Lung microvascular endothelial cell (primary cell): ENCODE data around the gene DEUP1. TPM values are rescaled to one million over a fixed set of nuclear protein-coding genes. Genes with fewer than 3 reads are reported as not detected.

Experiments used
- DNase-seq, 2 donors: peaks; one replicate each; pipeline versions ENCODE4 v3.0.0 to v3.0.0-alpha.2; 2010; ENCODE audit warnings: low read depth in 2 of 2
- total RNA-seq: library from RNA; depleted of rRNA; stranded (reverse); fragments of >200 nt; gene quantifications from 2 replicates; pipeline ENCODE4 v1.2.1, GENCODE V29; 2014

Gene DEUP1
- total RNA-seq, 1 donor from 2014 or later, result not detected

DNA sequence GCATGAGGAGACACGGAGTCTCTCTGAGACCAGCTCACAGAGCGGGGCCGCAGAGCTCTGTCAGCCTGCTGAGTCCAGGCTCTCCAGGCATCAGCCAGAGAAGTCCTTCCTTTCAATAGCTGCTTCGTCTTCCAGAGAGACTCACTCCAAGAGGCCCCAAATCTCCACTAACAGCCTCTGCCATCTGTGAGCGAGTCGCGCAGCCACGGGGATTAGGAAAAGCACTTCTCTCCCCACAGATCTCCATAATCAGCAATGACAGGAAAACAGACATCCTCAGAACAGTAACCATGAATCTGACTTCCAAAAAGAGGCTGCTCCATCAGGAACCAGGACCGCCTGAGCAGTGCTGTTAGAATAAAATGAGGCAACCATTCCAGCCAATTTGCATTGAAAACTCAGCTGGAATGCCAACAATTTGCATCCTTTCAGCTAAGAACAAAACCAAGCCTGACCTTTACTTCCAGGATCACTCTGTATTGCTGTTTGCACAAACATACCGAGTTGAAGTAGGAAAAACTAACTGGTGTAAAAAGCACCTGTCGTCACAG lies 147.2 kb downstream of the DEUP1 start:
- peak; percentile 12 to 54 for DNase-seq

DNA sequence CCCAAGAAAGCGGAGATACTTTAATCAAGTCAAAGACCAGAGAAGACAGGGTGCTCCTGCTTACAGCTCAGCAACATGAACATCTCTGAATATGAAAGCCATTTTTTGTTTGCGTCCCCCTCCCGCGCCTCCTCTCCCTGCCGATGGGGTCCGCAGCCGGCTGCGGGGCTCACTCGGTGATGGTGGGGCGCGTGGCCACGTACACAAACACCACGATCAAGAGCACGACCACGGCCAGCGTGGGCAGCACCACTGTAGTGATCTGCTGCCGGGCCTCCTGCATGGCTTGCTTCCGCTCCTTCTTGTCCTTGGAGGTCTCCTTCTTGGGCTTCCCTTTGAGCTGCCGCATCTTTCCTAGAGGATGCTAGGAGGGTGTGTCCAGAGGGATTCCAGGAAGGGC lies 148.3 kb downstream of the DEUP1 start:
- DNase-seq, result no peak

DNA sequence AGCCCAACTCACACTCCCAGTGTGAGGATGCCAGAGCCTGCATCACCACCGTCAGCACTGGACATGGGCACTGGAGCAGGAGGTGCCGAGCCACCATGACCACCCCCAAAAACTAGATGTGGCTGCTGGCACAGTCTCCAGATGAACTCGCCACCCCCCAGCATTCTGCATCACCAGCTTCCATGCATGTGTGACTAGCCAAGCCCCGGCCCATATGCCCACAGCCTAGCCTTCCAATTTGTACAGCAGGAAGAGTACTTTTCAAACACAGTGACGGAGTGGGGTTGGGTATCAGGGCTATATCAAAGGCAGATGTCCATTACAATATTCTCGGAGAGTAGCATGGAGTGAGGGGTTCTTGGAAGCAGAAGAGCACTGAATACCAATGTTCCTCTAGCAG lies 149.7 kb downstream of the DEUP1 start:
- no peak for DNase-seq

DNA sequence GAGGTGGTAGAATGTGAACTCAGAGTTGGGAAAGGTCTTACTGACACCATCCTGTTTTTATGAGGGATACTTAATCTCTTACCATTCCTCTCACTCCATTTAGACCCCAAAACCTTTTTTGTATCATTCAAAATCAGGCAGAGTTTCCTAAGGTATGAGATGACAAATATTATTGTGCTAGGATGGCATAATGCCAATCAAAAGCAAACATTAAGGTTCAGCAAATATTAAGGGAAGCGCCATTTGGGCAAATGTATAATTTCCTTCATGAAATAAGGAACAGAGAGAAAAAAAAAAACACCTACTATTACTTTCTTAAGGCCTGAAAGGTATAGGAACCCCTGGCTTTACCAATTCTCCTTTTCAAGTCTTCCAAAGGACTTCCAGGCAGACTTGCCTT lies 150.2 kb downstream of the DEUP1 start:
- DNase-seq, result no peak

DNA sequence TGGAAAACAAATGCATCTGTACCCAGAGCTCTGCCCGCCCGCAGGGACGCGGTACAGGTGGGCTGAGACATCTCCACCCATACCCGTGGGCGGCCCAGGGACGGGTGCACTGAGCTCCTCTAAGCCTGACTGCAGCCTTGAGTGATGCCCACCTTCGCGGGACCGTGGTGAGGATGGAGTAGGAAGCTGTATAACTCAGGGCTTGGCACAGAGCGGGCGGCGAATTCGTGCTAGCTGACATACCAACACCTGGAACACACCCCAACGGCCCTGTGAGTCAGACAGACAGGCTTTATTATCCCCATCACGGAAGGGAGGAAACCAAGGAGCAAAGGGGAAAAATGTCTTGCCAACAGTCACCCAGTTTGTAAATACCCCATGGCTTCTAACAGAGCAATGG lies 150.7 kb downstream of the DEUP1 start:
- no peak for DNase-seq

DNA sequence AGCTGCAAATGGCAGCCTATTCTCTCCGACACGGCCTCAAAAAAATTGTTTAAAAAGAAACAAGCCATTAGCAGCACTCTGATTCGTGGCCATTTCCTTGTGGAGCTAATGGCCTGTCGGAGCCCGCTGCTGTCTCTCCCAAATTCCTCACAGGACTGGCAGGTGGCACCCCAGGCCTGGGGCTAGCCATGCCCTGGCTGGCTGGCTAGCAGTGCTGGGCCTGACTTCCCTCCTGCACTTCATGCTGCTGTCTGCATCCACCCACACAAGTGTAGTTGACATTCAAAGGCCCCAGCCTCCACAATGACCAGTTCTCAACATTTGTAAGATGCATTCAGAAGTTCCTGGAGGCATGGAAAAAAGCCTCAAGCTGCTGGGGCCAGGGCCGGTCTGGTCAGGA lies 151.2 kb downstream of the DEUP1 start:
- DNase-seq, result no peak

DNA sequence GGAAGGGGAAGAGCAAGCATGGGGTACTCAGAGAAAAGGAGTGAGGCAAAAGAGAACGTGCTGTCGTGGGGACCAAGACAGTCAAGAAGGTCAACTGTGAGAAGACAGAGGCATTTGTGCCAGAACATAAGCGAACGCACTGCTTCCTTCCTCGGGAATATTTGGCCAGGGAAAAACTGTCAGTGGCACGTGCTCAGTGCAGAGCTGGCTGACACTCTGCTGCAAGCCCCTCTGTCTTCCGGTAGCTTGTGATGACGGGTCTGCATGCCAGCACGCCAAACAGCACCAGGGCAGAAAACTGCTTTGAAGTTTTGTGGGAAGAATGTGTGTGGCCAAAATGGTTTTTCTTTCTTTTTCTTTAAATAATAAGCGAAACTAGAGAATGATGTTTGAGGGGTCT lies 152.0 kb downstream of the DEUP1 start:
- peak in 1 of 2 donors; percentile 33 for DNase-seq

DNA sequence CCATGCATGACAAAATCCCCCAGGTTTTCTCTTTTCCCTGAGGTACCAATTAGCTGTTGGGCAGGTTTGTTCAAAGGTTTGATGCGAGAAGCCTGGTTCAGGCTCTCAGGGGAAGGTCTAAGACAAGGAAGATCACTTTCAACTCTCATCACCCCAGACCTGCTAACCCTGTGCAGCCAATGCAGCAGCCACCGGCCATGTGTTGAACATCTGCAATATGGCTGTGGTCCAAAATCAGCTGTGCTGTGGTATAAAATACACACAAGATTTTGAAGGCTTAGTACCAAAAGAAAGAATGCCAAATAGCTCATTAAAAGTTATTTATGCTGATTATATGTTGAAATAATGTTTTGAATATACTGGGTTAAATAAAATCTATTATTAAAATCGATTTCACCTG lies 154.2 kb downstream of the DEUP1 start:
- no peak for DNase-seq

DNA sequence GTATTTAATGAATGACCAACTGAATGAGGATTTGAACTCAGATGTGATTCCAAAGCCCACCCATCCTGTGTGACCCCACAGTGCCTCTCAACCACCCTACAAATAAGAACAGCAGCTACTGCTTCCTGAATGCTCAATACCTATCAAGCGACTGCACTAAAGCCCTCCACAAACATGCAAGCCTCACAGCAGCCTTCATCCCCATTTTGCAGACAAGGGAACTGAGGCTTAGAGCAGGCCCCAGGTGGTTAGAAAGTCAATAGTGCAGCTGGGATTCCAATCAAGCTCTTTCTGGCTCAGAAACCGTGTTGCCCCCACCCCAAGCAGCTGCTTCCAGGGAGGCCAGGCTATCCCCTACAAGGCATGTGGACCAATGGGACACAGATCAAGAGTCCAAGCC lies 155.4 kb downstream of the DEUP1 start:
- DNase-seq, result no peak

DNA sequence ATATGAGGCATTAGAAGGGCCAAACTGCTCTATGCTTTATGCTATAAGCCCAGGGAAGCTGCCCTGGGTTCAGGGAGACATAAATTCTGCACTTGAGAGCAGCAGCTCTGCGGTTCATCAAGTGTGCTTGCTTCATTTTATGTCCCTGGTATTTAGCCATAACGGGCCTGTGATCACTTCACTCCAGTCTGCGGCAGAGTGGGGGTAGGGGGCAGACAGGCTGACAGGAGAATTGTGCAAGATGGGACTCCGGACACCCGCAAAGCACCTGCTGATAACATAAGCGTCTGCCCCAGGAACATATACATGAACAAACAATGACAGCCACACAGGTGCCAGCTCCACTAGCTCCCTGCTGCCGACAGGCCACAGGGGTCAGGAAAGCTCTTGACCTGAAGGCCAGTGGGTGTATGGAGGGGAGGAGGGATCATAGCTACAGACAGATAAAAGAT lies 156.5 kb downstream of the DEUP1 start:
- DNase-seq, result no peak

Other genes with a start within 250 kb of the DEUP1 start
- 3.7 and 3.8 TPM in 2 replicates for gene SLC36A4, start 132.8 kb upstream of the DEUP1 start, total RNA-seq
- 7.2 and 10.5 TPM in 2 replicates for gene SMCO4, start 212.6 kb downstream of the DEUP1 start, total RNA-seq